DOHH2 (cell line): ENCODE measurements around the gene CPNE1.

Source experiments
- H3F3A ChIP-seq: fragments of 200-600 bp; sonication (generic), shearing (Covaris generic); 2 replicates; pipeline ENCODE4 v1.6.0; 2016; ENCODE audit warnings: antibody characterized with exemption, mild to moderate bottlenecking; ENCODE audit not compliant: control insufficient read depth, insufficient read depth
- H3K27ac ChIP-seq: fragments of 200-600 bp; sonication (generic); 2 replicates; pipeline ENCODE4 v1.5.1; 2014; ENCODE audit warnings: low read depth, mild to moderate bottlenecking, low read length, moderate library complexity
- H3K27me3 ChIP-seq: fragments of 200-600 bp; sonication (generic); 2 replicates; pipeline ENCODE4 v1.6.1; 2014; ENCODE audit warnings: mild to moderate bottlenecking, low read length, mixed read lengths; ENCODE audit not compliant: control insufficient read depth
- H3K36me3 ChIP-seq: fragments of 200-600 bp; sonication (generic); 2 replicates; pipeline ENCODE4 v1.6.1; 2014; ENCODE audit warnings: mild to moderate bottlenecking, low read length, moderate library complexity, mixed read lengths; ENCODE audit not compliant: control insufficient read depth
- H3K4me1 ChIP-seq: fragments of 200-600 bp; sonication (generic); 2 replicates; pipeline ENCODE4 v1.6.1; 2014; ENCODE audit warnings: mild to moderate bottlenecking, low read length, mixed read lengths; ENCODE audit not compliant: control insufficient read depth
- H3K4me2 ChIP-seq: fragments of 200-600 bp; sonication (generic); 2 replicates; pipeline ENCODE4 v1.6.0; 2014; ENCODE audit warnings: mild to moderate bottlenecking, low read length, moderate library complexity
- H3K4me3 ChIP-seq: fragments of 200-600 bp; sonication (generic); 2 replicates; pipeline ENCODE4 v1.5.1; 2014; ENCODE audit warnings: mild to moderate bottlenecking, low read length, mixed read lengths
- H3K79me2 ChIP-seq: fragments of 200-600 bp; sonication (generic); 2 replicates; pipeline ENCODE4 v1.6.1; 2014; ENCODE audit warnings: mild to moderate bottlenecking, low read length, mixed read lengths; ENCODE audit not compliant: control insufficient read depth
- H3K9me2 ChIP-seq: fragments of 200-600 bp; sonication (generic); replicated peaks from 2 replicates; pipeline ENCODE4 v1.6.1; 2014; ENCODE audit warnings: mild to moderate bottlenecking, low read length, mixed read lengths; ENCODE audit not compliant: control insufficient read depth
- H3K9me3 ChIP-seq: fragments of 200-600 bp; sonication (generic); 2 replicates; pipeline ENCODE4 v1.6.1; 2014; ENCODE audit warnings: antibody characterized with exemption, low read length, mixed read lengths; ENCODE audit not compliant: control insufficient read depth, insufficient read depth
- H4K20me1 ChIP-seq: fragments of 200-600 bp; sonication (generic); 2 replicates; pipeline ENCODE4 v1.6.0; 2014; ENCODE audit warnings: low read depth, mild to moderate bottlenecking, antibody characterized with exemption, low read length, moderate library complexity; ENCODE audit not compliant: control insufficient read depth, insufficient read depth
- CTCF ChIP-seq: fragments of 200-600 bp; sonication (generic); IDR thresholded peaks from one replicate; pipeline ENCODE4 v1.5.1; 2014; ENCODE audit warnings: antibody characterized with exemption, mild to moderate bottlenecking, low read depth, low read length; ENCODE audit not compliant: poor library complexity, severe bottlenecking
- EZH2phosphoT487 ChIP-seq: fragments of 200-600 bp; sonication (generic); IDR thresholded peaks from 2 replicates; pipeline ENCODE4 v1.6.1; 2017; ENCODE audit warnings: borderline replicate concordance, mild to moderate bottlenecking, antibody characterized with exemption, low read length, moderate library complexity, mixed read lengths

Gene CPNE1

GRCh38 chr20:35710884-35711587, 46.3 kb upstream of the CPNE1 start:
- H4K20me1 ChIP-seq: peaks cover 14% of the 10 kb centered on the region
- peaks cover 89% of the 10 kb centered on the region for H3F3A ChIP-seq

GRCh38 chr20:35710039-35710438, 45.3 kb upstream of the CPNE1 start:
- Histone ChIP-seq H4K20me1 (peaks cover 14% of the 10 kb centered on the region), H3F3A (peaks cover 92% of the 10 kb centered on the region), H3K4me3 (no peak overlapping the region), H3K36me3 (peaks cover 94% of the 10 kb centered on the region), H3K79me2 (peaks cover 64% of the 10 kb centered on the region), H3K27ac (no peak overlapping the region), H3K4me2 (no peak overlapping the region), H3K9me2 (no peaks in the 10 kb centered on the region), H3K27me3 (no peaks in the 10 kb centered on the region), H3K9me3 (no peaks in the 10 kb centered on the region), H3K4me1 (no peaks in the 10 kb centered on the region)
- TF ChIP-seq EZH2phosphoT487: no peak
- no peak for TF ChIP-seq CTCF

More at GRCh38 chr20:35710884-35711587, 46.3 kb upstream of the CPNE1 start:
- Histone ChIP-seq H3K79me2 (peaks cover 67% of the 10 kb centered on the region), H3K27me3 (no peaks in the 10 kb centered on the region), H3K4me1 (no peaks in the 10 kb centered on the region), H3K4me2 (no peak overlapping the region), H3K9me2 (no peaks in the 10 kb centered on the region), H3K36me3 (peaks cover 94% of the 10 kb centered on the region), H3K27ac (no peak overlapping the region), H3K4me3 (no peak overlapping the region), H3K9me3 (no peaks in the 10 kb centered on the region)
- TF ChIP-seq EZH2phosphoT487 (no peak), CTCF (no peak)

- Histone ChIP-seq H3K4me1 (no peaks in the 10 kb centered on the region), H3K27ac (no peak overlapping the region), H3K9me3 (no peaks in the 10 kb centered on the region), H3K4me3 (no peak overlapping the region), H4K20me1 (peaks cover 20% of the 10 kb centered on the region), H3K9me2 (no peaks in the 10 kb centered on the region), H3K36me3 (peaks cover 94% of the 10 kb centered on the region), H3K4me2 (no peak overlapping the region), H3F3A (peaks cover 92% of the 10 kb centered on the region), H3K27me3 (no peaks in the 10 kb centered on the region), H3K79me2 (peaks cover 64% of the 10 kb centered on the region)
- TF ChIP-seq CTCF (no peak), EZH2phosphoT487 (no peak)
Measured at GRCh38 chr20:35709259-35709658, 44.6 kb upstream of the CPNE1 start.
